ENCODE measurements around the gene TRPM4. TPM values are rescaled to one million over a fixed set of nuclear protein-coding genes. Genes with fewer than 3 reads are reported as not detected.

The TRPM4 gene
- total RNA-seq, 1 donor from 2014 or later: 3.1 TPM

GRCh38 chr19:49140951-49141350, 16.6 kb upstream of the TRPM4 start:
- Mint-ChIP-seq H3K27ac (no peak overlapping the region), H3K27me3 (ENCODE audit: insufficient read depth, low read depth) (peaks cover 16% of the 10 kb centered on the region), H3K36me3 (peaks cover 11% of the 10 kb centered on the region), H3K4me1 (peaks cover 19% of the 10 kb centered on the region), H3K9me3 (no peaks in the 10 kb centered on the region), H3K4me3 (peak overlapping the region; percentile 10)
- Histone ChIP-seq H3K4me1 (no peaks in the 10 kb centered on the region), H4K20me1 (ENCODE audit: low read depth) (no peaks in the 10 kb centered on the region), H3K9ac (no peak overlapping the region), H3K36me3 (no peaks in the 10 kb centered on the region), H3F3A (ENCODE audit: low read depth) (peaks cover 11% of the 10 kb centered on the region), H3K4me2 (no peak overlapping the region), H2AFZ (replicated peaks) (no peak overlapping the region), H3K27me3 (no peaks in the 10 kb centered on the region), H3K9me3 (ENCODE audit: low read depth) (no peaks in the 10 kb centered on the region), H3K79me2 (ENCODE audit: low read depth) (no peaks in the 10 kb centered on the region), H3K4me3 (no peak overlapping the region), H3K27ac (no peak overlapping the region)
- no peak for TF ChIP-seq CTCF (IDR thresholded peaks at IDR 0.05)
- no peak for TF ChIP-seq EZH2phosphoT487 (IDR thresholded peaks at IDR 0.05)
- no peak for TF ChIP-seq EZH2 (IDR thresholded peaks at IDR 0.05)
- DNase-seq (ENCODE audit: low spot score): no peak

- Histone ChIP-seq H2AFZ (replicated peaks) (no peak overlapping the region), H3K9ac (no peak overlapping the region), H4K20me1 (ENCODE audit: low read depth) (no peaks in the 10 kb centered on the region), H3K9me3 (ENCODE audit: low read depth) (no peaks in the 10 kb centered on the region), H3K4me1 (no peaks in the 10 kb centered on the region), H3K4me3 (no peak overlapping the region), H3K4me2 (no peak overlapping the region), H3K36me3 (no peaks in the 10 kb centered on the region), H3K79me2 (ENCODE audit: low read depth) (no peaks in the 10 kb centered on the region), H3K27ac (no peak overlapping the region), H3F3A (ENCODE audit: low read depth) (peaks cover 14% of the 10 kb centered on the region), H3K27me3 (no peaks in the 10 kb centered on the region)
- peaks cover 23% of the 10 kb centered on the region for H3K4me1 Mint-ChIP-seq
- no peak for DNase-seq (ENCODE audit: low spot score)
- no peak overlapping the region for H3K27ac Mint-ChIP-seq
- peaks cover 8% of the 10 kb centered on the region for H3K36me3 Mint-ChIP-seq
- H3K9me3 Mint-ChIP-seq: no peaks in the 10 kb centered on the region
- H3K4me3 Mint-ChIP-seq: peak overlapping the region; percentile 10
- H3K27me3 Mint-ChIP-seq (ENCODE audit: insufficient read depth, low read depth): peaks cover 16% of the 10 kb centered on the region
- TF ChIP-seq EZH2phosphoT487 (IDR thresholded peaks at IDR 0.05) (no peak), CTCF (IDR thresholded peaks at IDR 0.05) (no peak), EZH2 (IDR thresholded peaks at IDR 0.05) (no peak)
Measured at GRCh38 chr19:49141352-49141751, 16.2 kb upstream of the TRPM4 start.

GRCh38 chr19:49142866-49143335, 14.7 kb upstream of the TRPM4 start:
- Histone ChIP-seq H3K4me2 (peak overlapping the region; percentile 95), H3K27me3 (no peaks in the 10 kb centered on the region), H3K4me3 (peak overlapping the region; percentile 68), H3F3A (ENCODE audit: low read depth) (peaks cover 24% of the 10 kb centered on the region), H3K9ac (no peak overlapping the region), H3K36me3 (no peaks in the 10 kb centered on the region), H3K4me1 (peaks cover 9% of the 10 kb centered on the region), H4K20me1 (ENCODE audit: low read depth) (no peaks in the 10 kb centered on the region), H3K79me2 (ENCODE audit: low read depth) (no peaks in the 10 kb centered on the region), H3K9me3 (ENCODE audit: low read depth) (no peaks in the 10 kb centered on the region), H3K27ac (no peak overlapping the region), H2AFZ (replicated peaks) (peak overlapping the region; percentile 78)
- Mint-ChIP-seq H3K9me3 (no peaks in the 10 kb centered on the region), H3K36me3 (no peaks in the 10 kb centered on the region), H3K4me3 (peak overlapping the region; percentile 89), H3K27me3 (ENCODE audit: insufficient read depth, low read depth) (peaks cover 9% of the 10 kb centered on the region), H3K27ac (peak overlapping the region; percentile 10), H3K4me1 (peaks cover 31% of the 10 kb centered on the region)
- DNase-seq (ENCODE audit: low spot score): peak; percentile 98
- TF ChIP-seq CTCF (IDR thresholded peaks at IDR 0.05): no peak
- TF ChIP-seq EZH2phosphoT487 (IDR thresholded peaks at IDR 0.05): no peak
- no peak for TF ChIP-seq EZH2 (IDR thresholded peaks at IDR 0.05)
